Measurements from ENCODE around the gene FAM135A. TPM values are rescaled to one million over a fixed set of nuclear protein-coding genes. Genes with fewer than 3 reads are reported as not detected.

Gene FAM135A
- total and polyA plus RNA-seq, 9 of the 15 experiments (the other 6 are each of a cell fraction or from before 2014, with no cell fraction given) = 7.4 to 32.9 (median 19.2) TPM

DNA sequence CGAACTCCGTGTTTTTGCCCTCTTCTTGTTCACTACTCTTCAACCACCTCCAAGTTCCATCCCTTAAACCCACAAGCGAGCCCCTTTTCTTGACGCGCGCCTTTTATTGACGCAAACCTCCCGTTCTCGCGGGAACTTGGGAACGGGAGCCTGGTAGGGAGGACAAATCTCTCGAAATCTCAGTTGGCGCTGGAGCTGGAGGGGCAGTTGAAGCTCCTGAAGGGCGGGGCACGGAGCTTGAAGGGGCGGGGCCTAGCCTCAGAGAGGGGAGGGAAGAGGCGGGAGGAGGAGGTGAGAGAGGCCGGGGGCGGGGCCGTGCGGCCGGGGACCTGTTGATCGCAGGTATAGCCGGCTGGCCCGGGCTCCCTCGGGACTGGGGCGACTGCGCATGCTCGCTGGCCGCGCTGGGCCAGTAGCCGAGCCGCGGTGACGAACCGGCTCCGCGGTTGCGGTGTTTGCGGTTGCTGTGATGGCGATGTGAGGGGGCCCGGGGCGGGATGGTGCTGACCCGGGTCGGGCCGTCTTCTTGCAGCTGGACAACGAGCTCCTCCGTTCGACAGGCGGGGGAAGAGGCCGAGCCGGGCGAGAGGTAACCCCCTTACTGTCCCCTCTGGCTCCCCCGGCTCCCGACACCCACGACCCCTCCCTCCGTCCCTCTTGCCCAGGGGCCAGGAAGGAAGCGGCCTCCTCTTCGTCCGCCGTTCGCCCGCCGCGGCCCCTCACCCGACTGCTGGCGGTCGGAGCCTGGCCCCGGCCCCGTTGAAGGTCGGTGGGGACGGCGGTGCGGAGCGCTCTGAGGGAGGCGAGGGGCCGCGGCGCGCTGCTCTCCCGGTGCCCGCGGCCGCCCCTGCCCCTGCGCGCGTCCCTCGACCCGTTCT is at the start of gene FAM135A (continued):
- TF ChIP-seq BCLAF1 (IDR thresholded peaks at IDR 0.05; ENCODE audit: borderline replicate concordance in 1 of 2, control insufficient read depth in 1 of 2, low read depth in 2 of 2, low read length in 1 of 2) = no peak
- no peak for TF ChIP-seq HSF4 (CRISPR knock-in tag; IDR thresholded peaks at IDR 0.05; ENCODE audit: borderline replicate concordance)
- no peak for TF ChIP-seq CTBP1 (IDR thresholded peaks at IDR 0.05; ENCODE audit: borderline replicate concordance)
- peak; percentile 90 for TF ChIP-seq POLR2B (IDR thresholded peaks at IDR 0.05; ENCODE audit: low read depth, partially characterized antibody)
- TF ChIP-seq NONO (IDR thresholded peaks at IDR 0.05; ENCODE audit: low read depth in 2 of 2, low read length in 1 of 2) = peak in 1 of 2 experiments; percentile 59; a peak in 1 of 4 replicates
- TF ChIP-seq, protein P1, sequence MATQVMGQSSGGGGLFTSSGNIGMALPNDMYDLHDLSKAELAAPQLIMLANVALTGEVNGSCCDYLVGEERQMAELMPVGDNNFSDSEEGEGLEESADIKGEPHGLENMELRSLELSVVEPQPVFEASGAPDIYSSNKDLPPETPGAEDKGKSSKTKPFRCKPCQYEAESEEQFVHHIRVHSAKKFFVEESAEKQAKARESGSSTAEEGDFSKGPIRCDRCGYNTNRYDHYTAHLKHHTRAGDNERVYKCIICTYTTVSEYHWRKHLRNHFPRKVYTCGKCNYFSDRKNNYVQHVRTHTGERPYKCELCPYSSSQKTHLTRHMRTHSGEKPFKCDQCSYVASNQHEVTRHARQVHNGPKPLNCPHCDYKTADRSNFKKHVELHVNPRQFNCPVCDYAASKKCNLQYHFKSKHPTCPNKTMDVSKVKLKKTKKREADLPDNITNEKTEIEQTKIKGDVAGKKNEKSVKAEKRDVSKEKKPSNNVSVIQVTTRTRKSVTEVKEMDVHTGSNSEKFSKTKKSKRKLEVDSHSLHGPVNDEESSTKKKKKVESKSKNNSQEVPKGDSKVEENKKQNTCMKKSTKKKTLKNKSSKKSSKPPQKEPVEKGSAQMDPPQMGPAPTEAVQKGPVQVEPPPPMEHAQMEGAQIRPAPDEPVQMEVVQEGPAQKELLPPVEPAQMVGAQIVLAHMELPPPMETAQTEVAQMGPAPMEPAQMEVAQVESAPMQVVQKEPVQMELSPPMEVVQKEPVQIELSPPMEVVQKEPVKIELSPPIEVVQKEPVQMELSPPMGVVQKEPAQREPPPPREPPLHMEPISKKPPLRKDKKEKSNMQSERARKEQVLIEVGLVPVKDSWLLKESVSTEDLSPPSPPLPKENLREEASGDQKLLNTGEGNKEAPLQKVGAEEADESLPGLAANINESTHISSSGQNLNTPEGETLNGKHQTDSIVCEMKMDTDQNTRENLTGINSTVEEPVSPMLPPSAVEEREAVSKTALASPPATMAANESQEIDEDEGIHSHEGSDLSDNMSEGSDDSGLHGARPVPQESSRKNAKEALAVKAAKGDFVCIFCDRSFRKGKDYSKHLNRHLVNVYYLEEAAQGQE (IDR thresholded peaks at IDR 0.05; ENCODE audit: borderline replicate concordance) = peak; percentile 34; the same call in 1 of the 2 replicates
- TF ChIP-seq, protein P1 (CRISPR knock-in tag; IDR thresholded peaks at IDR 0.05; ENCODE audit: low read depth) = no peak
- TF ChIP-seq, protein P2, sequence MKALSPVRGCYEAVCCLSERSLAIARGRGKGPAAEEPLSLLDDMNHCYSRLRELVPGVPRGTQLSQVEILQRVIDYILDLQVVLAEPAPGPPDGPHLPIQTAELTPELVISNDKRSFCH (CRISPR knock-in tag; IDR thresholded peaks at IDR 0.05) = no peak
- TF ChIP-seq, protein P2 (tag; IDR thresholded peaks at IDR 0.05) = 0 out of 2 replicates have a peak, but pooled peaks have one; percentile 62
- TF ChIP-seq KAT2B (IDR thresholded peaks at IDR 0.05; ENCODE audit: low read depth, low read length) = no peak
- TF ChIP-seq, protein P3, sequence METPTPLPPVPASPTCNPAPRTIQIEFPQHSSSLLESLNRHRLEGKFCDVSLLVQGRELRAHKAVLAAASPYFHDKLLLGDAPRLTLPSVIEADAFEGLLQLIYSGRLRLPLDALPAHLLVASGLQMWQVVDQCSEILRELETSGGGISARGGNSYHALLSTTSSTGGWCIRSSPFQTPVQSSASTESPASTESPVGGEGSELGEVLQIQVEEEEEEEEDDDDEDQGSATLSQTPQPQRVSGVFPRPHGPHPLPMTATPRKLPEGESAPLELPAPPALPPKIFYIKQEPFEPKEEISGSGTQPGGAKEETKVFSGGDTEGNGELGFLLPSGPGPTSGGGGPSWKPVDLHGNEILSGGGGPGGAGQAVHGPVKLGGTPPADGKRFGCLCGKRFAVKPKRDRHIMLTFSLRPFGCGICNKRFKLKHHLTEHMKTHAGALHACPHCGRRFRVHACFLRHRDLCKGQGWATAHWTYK (CRISPR knock-in tag; IDR thresholded peaks at IDR 0.05) = no peak
- TF ChIP-seq NR2F6 (CRISPR knock-in tag; IDR thresholded peaks at IDR 0.05) = no peak
